Nephron progenitor cell (in vitro differentiated cells): ENCODE measurements around the gene LBP.

ENCODE experiments used
- DNase-seq: peaks from one replicate; pipeline ENCODE4 v3.0.0; 2021
- H3K27ac Mint-ChIP-seq: 2 replicates; pipeline ENCODE4 v1.8.0; 2021; ENCODE audit warnings: mild to moderate bottlenecking, moderate library complexity, mixed read lengths
- H3K27me3 Mint-ChIP-seq: 2 replicates; pipeline ENCODE4 v1.8.0; 2021; ENCODE audit warnings: mild to moderate bottlenecking, low read depth, mixed read lengths; ENCODE audit not compliant: poor library complexity
- H3K36me3 Mint-ChIP-seq: 2 replicates; pipeline ENCODE4 v1.8.0; 2021; ENCODE audit warnings: low read depth, mixed read lengths
- H3K4me1 Mint-ChIP-seq: 2 replicates; pipeline ENCODE4 v1.8.0; 2021; ENCODE audit warnings: mixed read lengths
- H3K4me3 Mint-ChIP-seq: 2 replicates; pipeline ENCODE4 v1.8.0; 2021; ENCODE audit warnings: mild to moderate bottlenecking, moderate library complexity, mixed read lengths
- H3K9me3 Mint-ChIP-seq: 2 replicates; pipeline ENCODE4 v1.8.0; 2021; ENCODE audit warnings: mild to moderate bottlenecking, moderate library complexity, mixed read lengths
- CTCF ChIP-seq: fragments of 200-600 bp; sonication (generic); IDR thresholded peaks from 2 replicates; pipeline ENCODE4 v1.5.0; 2021; ENCODE audit warnings: antibody characterized with exemption

LBP gene

GRCh38 chr20:38306379-38306778, 39.9 kb upstream of the LBP start:
- no peaks in the 10 kb centered on the region for H3K36me3 Mint-ChIP-seq
- H3K9me3 Mint-ChIP-seq = peaks cover 4% of the 10 kb centered on the region
- no peak overlapping the region for H3K4me3 Mint-ChIP-seq
- no peak overlapping the region for H3K27ac Mint-ChIP-seq
- no peak for DNase-seq
- H3K4me1 Mint-ChIP-seq = peaks cover 36% of the 10 kb centered on the region
- no peak for TF ChIP-seq CTCF
- H3K27me3 Mint-ChIP-seq = peaks cover 25% of the 10 kb centered on the region

GRCh38 chr20:38307371-38308046, 38.8 kb upstream of the LBP start:
- TF ChIP-seq CTCF = no peak
- Mint-ChIP-seq H3K27me3 (peaks cover 24% of the 10 kb centered on the region), H3K27ac (peak overlapping the region; percentile 92), H3K4me1 (peaks cover 33% of the 10 kb centered on the region), H3K4me3 (no peak overlapping the region), H3K9me3 (peaks cover 4% of the 10 kb centered on the region), H3K36me3 (no peaks in the 10 kb centered on the region)
- DNase-seq = no peak

GRCh38 chr20:38308047-38308438, 38.2 kb upstream of the LBP start:
- Mint-ChIP-seq H3K27me3 (peaks cover 21% of the 10 kb centered on the region), H3K9me3 (peaks cover 4% of the 10 kb centered on the region), H3K4me3 (no peak overlapping the region), H3K4me1 (peaks cover 28% of the 10 kb centered on the region), H3K27ac (peak overlapping the region; percentile 92), H3K36me3 (no peaks in the 10 kb centered on the region)
- DNase-seq = no peak
- no peak for TF ChIP-seq CTCF

GRCh38 chr20:38308447-38308846, 37.8 kb upstream of the LBP start:
- H3K27ac Mint-ChIP-seq = no peak overlapping the region
- no peak for DNase-seq
- H3K27me3 Mint-ChIP-seq = peaks cover 17% of the 10 kb centered on the region
- TF ChIP-seq CTCF = no peak
- no peaks in the 10 kb centered on the region for H3K36me3 Mint-ChIP-seq
- H3K4me3 Mint-ChIP-seq = no peak overlapping the region
- H3K9me3 Mint-ChIP-seq = peaks cover 4% of the 10 kb centered on the region
- H3K4me1 Mint-ChIP-seq = peaks cover 24% of the 10 kb centered on the region

GRCh38 chr20:38311091-38311490, 35.2 kb upstream of the LBP start:
- DNase-seq = no peak
- Mint-ChIP-seq H3K36me3 (no peaks in the 10 kb centered on the region), H3K27ac (no peak overlapping the region), H3K4me1 (peaks cover 10% of the 10 kb centered on the region), H3K4me3 (no peak overlapping the region), H3K27me3 (peaks cover 15% of the 10 kb centered on the region), H3K9me3 (peaks cover 4% of the 10 kb centered on the region)
- no peak for TF ChIP-seq CTCF

GRCh38 chr20:38311491-38311890, 34.8 kb upstream of the LBP start:
- H3K4me3 Mint-ChIP-seq = no peak overlapping the region
- DNase-seq = no peak
- TF ChIP-seq CTCF = no peak
- no peak overlapping the region for H3K27ac Mint-ChIP-seq
- H3K4me1 Mint-ChIP-seq = peaks cover 6% of the 10 kb centered on the region
- H3K36me3 Mint-ChIP-seq = no peaks in the 10 kb centered on the region
- peaks cover 18% of the 10 kb centered on the region for H3K27me3 Mint-ChIP-seq
- peaks cover 4% of the 10 kb centered on the region for H3K9me3 Mint-ChIP-seq
